ENCODE measurements around the gene CNTNAP2. TPM values are rescaled to one million over a fixed set of nuclear protein-coding genes. Genes with fewer than 3 reads are reported as not detected.

The CNTNAP2 gene
- total RNA-seq, 6 experiments from 2014 or later: 0.07 to 0.13 (median 0.12) TPM; not detected in 3

- DNase-seq: no peak
- TF ChIP-seq CTCF (IDR thresholded peaks at IDR 0.05): no peak
- H3K27ac Mint-ChIP-seq: no peak overlapping the region
- no peaks in the 10 kb centered on the region for H3K4me1 Mint-ChIP-seq (ENCODE audit: low read depth)
- H3K36me3 Mint-ChIP-seq (ENCODE audit: low read depth): no peaks in the 10 kb centered on the region
- H3K9me3 Mint-ChIP-seq: peaks cover 34% of the 10 kb centered on the region
- no peaks in the 10 kb centered on the region; the same call in 1 of the 2 replicates for H3K27me3 Mint-ChIP-seq (ENCODE audit: insufficient read depth)
- H3K4me3 Mint-ChIP-seq: no peak overlapping the region
Observed at GRCh38 chr7:147756300-147756699, 1639.7 kb downstream of the CNTNAP2 start.

GRCh38 chr7:147759327-147759943, 1642.8 kb downstream of the CNTNAP2 start:
- H3K4me1 Mint-ChIP-seq (ENCODE audit: low read depth): no peaks in the 10 kb centered on the region
- DNase-seq: no peak
- H3K4me3 Mint-ChIP-seq: no peak overlapping the region
- H3K9me3 Mint-ChIP-seq: peaks cover 42% of the 10 kb centered on the region
- TF ChIP-seq CTCF (IDR thresholded peaks at IDR 0.05): no peak
- no peaks in the 10 kb centered on the region; the same call in 1 of the 2 replicates for H3K27me3 Mint-ChIP-seq (ENCODE audit: insufficient read depth)
- H3K36me3 Mint-ChIP-seq (ENCODE audit: low read depth): no peaks in the 10 kb centered on the region
- no peak overlapping the region for H3K27ac Mint-ChIP-seq

GRCh38 chr7:147765301-147765700, 1648.7 kb downstream of the CNTNAP2 start:
- H3K9me3 Mint-ChIP-seq: peaks cover 15% of the 10 kb centered on the region
- no peaks in the 10 kb centered on the region for H3K4me1 Mint-ChIP-seq (ENCODE audit: low read depth)

GRCh38 chr7:147771344-147771743, 1654.7 kb downstream of the CNTNAP2 start:
- no peaks in the 10 kb centered on the region for H3K27me3 Mint-ChIP-seq (ENCODE audit: insufficient read depth)
- no peaks in the 10 kb centered on the region for H3K4me1 Mint-ChIP-seq (ENCODE audit: low read depth)
- H3K27ac Mint-ChIP-seq: no peak overlapping the region
- no peak for DNase-seq
- H3K4me3 Mint-ChIP-seq: no peak overlapping the region
- 0 out of 2 replicates have a peak, but pooled peaks cover 3% of the 10 kb centered on the region for H3K9me3 Mint-ChIP-seq
- TF ChIP-seq CTCF (IDR thresholded peaks at IDR 0.05): no peak
- H3K36me3 Mint-ChIP-seq (ENCODE audit: low read depth): no peaks in the 10 kb centered on the region

More at GRCh38 chr7:147765301-147765700, 1648.7 kb downstream of the CNTNAP2 start:
- no peak overlapping the region for H3K27ac Mint-ChIP-seq
- no peaks in the 10 kb centered on the region for H3K36me3 Mint-ChIP-seq (ENCODE audit: low read depth)
- no peak for DNase-seq
- H3K27me3 Mint-ChIP-seq (ENCODE audit: insufficient read depth): no peaks in the 10 kb centered on the region
- no peak for TF ChIP-seq CTCF (IDR thresholded peaks at IDR 0.05)
- H3K4me3 Mint-ChIP-seq: no peak overlapping the region

- TF ChIP-seq CTCF (IDR thresholded peaks at IDR 0.05): no peak
- Mint-ChIP-seq H3K9me3 (0 out of 2 replicates have a peak, but pooled peaks cover 3% of the 10 kb centered on the region), H3K4me1 (ENCODE audit: low read depth) (no peaks in the 10 kb centered on the region), H3K27ac (no peak overlapping the region), H3K36me3 (ENCODE audit: low read depth) (no peaks in the 10 kb centered on the region), H3K4me3 (no peak overlapping the region), H3K27me3 (ENCODE audit: insufficient read depth) (no peaks in the 10 kb centered on the region)
- no peak for DNase-seq
Observed at GRCh38 chr7:147774461-147774860, 1657.9 kb downstream of the CNTNAP2 start.

All from HFFc6 (cell line).